T47D (cell line): ENCODE data around the gene MRPL34.
"Not testable (repeated sequence)": the region's sequence is repeated elsewhere in the genome, so short reads cannot be mapped to it uniquely, and the experiment has no call there.

Experiments
- DNase-seq, 2 experiments: peaks; one replicate each; pipeline versions ENCODE4 v3.0.0 to v3.0.0-alpha.2; 2011 to 2012; ENCODE audit warnings: low read depth in 1 of 2, low spot score in 1 of 2
- JUND ChIP-seq: IDR thresholded peaks from 2 replicates; pipeline ENCODE4 v1.6.1; 2012; ENCODE audit warnings: low read depth
- in situ Hi-C: cut with HindIII; loops from 2 replicates; pipeline ENCODE4 v1.10.0; 2016; ENCODE audit warnings: low sequenced_read_pairs, low pct_unique_long_range_greater_than_20kb

The MRPL34 gene

DNA sequence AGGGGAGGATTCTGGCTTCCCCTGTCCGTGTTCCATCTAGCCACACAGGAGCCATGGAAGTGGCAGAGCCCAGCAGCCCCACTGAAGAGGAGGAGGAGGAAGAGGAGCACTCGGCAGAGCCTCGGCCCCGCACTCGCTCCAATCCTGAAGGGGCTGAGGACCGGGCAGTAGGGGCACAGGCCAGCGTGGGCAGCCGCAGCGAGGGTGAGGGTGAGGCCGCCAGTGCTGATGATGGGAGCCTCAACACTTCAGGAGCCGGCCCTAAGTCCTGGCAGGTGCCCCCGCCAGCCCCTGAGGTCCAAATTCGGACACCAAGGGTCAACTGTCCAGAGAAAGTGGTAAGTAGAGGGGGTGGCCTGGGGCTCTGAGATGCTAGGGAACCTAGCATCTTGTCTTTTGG is 36.9 kb upstream of the MRPL34 start:
- in situ Hi-C loops = no loop called here
- DNase-seq = no peak
- TF ChIP-seq JUND = no peak

DNA sequence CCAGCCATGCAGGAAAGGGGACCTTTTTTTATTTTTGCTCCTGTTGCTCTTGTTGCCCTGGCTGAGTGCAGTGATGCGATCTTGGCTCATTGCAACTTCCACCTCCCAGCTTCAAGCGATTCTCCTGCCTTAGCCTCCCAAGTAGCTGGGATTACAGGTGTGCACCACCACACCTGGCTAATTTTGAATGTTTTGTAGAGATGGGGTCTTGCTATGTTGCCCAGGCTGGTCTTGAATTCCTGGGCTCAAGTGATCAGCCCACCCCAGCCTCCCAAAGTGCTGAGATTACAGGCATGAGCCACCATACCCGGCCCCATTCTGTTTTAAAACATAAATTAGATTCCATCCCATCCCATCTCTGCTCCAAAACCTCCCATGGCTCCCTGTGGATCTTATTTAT is 30.8 kb upstream of the MRPL34 start:
- DNase-seq, in situ Hi-C loops: not testable (repeated sequence)

DNA sequence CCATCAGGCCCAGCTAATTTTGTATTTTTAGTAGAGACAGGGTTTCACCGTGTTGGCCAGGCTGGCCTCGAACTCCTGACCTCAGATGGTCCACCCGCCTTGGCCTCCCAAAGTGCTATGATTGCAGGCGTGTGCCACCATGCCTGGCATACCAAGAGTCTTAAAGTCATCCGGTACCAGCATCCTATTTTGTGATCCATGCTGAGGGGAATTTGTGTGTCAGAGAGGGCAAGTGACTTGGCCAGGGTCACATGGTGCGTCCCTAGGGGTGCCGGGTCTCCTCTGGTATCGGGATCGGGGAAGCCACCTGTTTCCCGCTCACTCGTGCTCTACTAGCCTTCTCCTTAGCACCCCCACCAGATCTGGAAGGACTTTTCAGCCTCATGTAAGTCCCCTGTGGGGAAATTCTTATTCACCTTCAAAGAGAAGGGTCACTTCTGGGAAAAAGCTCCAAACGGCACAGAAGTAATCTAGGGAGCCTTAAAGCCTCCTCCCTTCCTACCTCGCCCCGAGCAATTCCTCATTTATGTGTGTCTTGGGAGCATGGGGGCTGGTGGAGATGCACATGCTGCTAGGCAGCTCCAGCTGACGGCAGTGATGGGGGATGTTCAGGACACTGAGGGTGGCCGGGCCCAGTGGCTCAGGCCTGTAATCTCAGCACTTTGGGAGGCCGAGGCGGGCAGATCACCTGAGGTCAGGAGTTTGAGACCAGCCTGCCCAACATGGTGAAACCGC is 30.1 kb upstream of the MRPL34 start:
- in situ Hi-C loops = no loop called here
- no peak for TF ChIP-seq JUND
- DNase-seq = no peak

DNA sequence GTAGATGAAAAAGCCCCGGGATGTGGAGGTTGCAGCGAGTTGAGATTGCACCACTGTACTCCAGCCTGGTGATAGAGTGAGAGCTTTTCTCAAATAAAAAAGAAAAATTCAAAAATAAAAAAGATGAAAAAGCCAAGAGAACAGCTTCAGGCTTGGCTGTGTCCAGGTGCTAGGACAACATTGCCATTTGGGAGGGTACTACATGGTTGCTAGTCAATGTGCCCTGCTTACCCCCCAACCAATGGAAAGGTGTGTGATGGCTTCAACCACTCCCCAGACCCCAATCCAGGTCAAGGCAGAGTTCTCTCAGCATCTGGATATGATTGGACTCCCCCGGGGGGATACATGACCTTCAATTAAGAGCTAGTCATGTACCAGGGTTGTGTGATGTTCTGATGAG is 26.2 kb upstream of the MRPL34 start:
- no peak for TF ChIP-seq JUND
- in situ Hi-C loops = no loop called here
- DNase-seq = no peak

DNA sequence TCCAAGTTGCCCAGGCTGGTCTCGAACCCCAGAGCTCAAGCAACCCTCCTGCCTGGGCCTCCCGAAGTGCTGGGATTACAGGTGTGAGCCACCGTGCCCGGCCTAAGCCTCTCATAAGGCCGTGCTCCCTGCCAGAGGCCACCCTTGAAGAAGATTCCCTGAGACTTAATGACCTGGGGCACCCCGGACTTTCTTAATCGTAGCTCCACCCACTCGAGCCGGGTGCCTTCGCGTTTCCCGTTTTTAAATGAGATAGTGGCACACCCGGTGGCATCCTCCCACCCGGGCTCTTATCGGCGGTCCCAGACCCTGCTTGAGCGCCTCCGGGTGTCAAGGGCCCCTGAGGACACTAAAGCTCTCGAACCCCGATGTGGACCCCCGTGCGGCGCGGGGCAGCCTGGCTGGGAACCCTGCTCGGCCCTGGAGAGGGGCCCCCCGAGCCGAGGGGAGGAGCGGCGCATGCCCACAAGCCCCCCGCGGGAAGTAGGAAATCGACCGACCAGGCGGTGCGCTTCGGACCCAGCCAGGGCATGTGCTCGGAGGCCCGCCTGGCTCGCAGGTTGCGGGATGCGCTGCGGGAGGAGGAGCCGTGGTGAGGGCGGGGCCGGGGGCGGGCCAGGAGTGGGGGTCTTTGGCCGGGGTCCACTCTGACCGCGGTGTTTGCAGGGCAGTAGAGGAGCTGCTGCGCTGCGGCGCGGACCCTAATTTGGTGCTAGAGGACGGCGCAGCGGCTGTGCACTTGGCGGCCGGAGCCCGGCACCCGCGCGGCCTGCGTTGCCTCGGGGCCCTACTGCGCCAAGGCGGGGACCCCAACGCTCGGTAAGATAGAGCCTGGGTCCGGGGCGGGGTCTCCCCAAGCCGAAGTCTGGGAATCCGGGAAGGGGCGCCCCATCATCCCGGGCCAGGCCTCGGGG is 24.0 kb upstream of the MRPL34 start, which contains the start of gene ANKLE1:
Gene ANKLE1 (plus strand): TSS at position 511 of the 914 bp plus-strand sequence. CDS start 20 bp downstream, at position 531.
- DNase-seq = no peak
- in situ Hi-C loops = no loop called here
- TF ChIP-seq JUND = no peak

DNA sequence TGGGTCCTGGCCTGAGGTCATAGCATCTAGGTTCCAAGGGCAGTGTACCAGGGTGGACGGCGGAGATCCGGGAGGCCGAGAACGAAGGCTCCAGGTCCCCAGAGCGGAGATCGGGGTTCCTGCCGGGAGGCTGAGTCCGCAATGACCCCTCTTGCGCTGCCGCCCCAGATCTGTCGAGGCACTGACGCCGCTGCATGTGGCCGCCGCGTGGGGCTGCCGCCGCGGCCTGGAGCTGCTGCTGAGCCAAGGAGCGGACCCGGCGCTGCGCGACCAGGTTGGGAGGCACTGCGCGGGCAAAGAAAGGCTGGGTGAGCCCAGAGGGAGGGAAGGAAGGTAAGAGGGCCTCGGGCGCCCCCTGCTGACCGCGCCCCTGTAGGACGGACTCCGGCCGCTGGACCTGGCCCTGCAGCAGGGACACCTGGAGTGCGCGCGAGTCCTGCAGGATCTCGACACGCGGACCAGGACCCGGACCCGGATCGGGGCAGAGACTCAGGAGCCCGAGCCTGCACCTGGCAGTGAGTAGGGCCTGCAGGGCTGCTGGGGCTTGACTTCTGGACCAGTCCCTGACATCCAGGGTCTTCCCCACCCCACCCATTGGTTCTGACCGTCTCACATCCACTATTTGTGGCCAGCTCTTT is 23.1 kb upstream of the MRPL34 start:
- TF ChIP-seq JUND = no peak
- peak; percentile 85 to 86 for DNase-seq
- in situ Hi-C loops = no loop called here

DNA sequence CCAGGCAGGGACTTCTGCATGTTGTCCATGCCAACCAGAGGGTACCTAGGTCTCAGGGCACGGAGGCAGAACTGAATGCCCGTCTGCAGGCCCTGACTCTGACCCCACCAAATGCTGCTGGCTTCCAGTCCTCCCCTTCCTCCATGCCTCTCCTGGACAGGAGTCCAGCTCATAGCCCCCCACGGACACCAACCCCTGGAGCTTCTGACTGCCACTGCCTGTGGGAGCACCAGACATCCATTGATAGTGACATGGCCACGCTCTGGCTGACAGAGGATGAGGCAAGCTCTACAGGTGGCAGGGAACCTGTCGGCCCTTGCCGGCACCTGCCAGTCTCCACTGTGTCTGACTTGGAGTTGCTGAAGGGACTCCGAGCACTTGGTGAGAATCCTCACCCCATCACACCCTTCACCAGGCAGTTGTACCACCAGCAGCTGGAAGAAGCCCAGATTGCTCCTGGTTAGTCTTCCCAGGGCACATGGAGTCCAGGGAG is 22.1 kb upstream of the MRPL34 start:
- DNase-seq = no peak
- in situ Hi-C loops = no loop called here
- no peak for TF ChIP-seq JUND

DNA sequence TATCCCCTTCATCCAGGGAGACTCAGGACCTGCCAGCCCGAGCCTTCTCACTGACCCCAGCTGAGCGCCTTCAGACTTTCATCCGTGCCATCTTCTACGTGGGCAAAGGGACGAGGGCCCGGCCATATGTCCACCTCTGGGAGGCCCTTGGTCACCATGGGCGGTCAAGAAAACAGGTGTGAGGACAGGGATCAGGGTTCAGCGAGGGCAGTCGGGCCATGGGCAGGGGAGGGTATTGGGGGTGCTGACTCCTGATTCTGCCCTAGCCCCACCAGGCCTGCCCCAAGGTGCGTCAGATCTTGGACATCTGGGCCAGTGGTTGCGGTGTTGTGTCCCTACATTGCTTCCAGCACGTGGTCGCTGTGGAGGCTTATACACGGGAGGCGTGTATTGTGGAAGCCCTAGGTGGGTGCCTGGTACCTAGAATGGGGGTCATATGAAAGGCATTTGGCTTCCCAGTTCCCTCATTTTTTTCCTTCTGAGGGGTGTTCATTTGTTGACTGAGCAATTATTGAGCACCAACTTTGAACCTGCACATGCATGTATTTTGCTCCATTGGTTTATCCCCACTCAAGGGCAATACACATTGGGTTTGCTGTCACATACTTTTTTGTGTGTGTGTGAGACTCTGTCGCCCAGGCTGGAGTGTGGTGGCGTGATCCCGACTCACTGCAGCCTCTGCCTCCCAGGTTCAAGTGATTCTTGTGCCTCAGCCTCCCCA is 20.1 kb upstream of the MRPL34 start:
- in situ Hi-C loops = no loop called here
- no peak for DNase-seq
- no peak for TF ChIP-seq JUND

DNA sequence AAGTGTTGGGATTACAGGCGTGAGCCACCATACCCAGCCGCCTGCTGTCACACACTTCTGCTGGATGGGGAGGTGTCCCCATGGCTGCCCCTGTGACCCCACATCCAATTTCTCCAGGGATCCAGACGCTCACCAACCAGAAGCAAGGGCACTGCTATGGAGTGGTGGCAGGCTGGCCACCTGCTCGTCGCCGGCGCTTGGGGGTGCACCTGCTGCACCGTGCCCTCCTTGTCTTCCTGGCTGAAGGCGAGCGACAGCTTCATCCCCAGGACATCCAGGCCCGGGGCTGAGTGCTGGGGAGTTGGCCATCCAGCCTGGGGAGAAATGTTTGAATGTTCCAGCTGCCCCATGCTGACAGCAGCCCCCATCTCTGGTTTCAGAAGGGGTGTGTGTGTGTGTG is 19.4 kb upstream of the MRPL34 start:
- no peak for DNase-seq
- in situ Hi-C loops = no loop called here
- no peak for TF ChIP-seq JUND

DNA sequence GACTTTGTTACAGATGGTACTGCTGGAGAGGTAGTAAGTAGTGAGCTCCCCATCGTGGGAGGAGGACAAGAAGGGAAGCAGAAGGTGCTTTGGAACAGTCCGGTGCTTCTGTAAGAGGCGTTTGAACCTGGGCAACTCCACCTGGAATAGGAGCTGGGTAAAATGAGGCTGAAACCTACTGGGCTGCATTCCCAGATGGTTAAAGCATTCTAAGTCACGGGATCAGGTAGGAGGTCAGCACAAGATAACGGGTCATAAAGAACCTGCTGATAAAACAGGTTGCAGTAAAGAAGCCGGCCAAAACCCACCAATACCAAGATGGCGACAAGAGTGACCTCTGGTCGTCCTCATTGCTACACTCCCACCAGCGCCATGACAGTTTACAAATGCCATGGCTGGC is 18.9 kb upstream of the MRPL34 start:
- TF ChIP-seq JUND = no peak
- in situ Hi-C loops = no loop called here
- no peak for DNase-seq

DNA sequence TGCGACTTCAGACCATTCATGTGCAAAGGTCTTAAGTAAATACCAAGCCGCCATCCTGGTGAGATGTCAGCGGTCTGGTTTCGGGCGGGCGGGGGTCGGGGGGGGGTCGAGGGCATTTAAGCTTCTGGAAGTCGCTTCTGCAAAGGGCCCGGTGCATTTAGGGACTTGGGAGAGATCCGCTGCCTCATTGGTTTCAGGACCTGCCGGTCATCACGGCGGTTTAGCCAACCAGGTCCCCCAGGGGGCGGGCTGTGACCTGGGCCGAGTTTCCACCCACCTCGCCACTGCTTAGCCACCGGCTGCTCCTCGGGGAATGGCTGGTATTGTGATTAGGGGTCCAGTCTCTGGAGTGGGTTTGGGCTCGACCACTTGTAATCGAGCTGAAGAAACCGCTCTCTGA is 16.2 kb upstream of the MRPL34 start:
- in situ Hi-C loops = no loop called here
- TF ChIP-seq JUND = no peak
- DNase-seq = peak in 1 of 2 experiments; percentile 54

DNA sequence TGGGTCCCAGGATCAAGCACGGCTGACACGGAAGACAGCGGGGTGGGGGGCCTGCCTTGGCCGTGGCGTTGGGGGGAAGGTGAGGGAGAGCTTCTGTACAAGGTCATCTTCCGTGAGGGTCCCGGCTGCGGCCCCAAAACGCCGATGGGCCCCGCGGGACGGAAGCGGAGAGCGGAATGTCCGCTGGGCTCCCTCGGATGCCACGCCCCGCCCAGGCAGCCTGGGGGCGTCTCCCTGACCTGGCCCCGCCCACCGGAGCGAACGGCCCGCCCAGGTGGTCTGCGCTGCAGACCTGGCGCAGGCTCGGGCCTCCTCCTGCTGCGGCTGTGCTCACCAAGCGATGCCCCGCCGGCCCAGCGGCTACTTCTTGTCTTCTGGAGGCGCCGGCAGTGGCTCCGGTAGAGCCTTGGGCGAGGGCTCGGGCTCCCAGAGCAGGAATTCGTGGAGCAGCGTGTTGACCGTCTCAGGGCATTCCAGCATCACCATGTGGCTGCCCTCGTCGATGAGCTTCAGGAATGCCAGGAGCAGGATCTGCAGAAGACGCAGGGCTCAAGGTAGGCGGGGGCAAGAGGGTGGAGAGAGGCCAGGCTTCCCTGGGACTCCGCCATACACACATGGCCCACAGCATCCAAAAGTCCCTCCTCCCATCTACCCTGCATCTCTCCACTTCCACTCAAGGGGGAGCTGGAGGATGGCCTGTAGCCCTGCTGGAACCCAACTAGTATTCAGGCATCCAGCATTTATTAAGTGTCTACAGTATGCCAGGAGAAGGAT is 13.2 kb upstream of the MRPL34 start:
- no peak for TF ChIP-seq JUND
- in situ Hi-C loops = no loop called here
- peak; percentile 62 to 82 for DNase-seq
